B cell (primary cell): ENCODE measurements around the gene CCDC81.

Experiments used
- EZH2 ChIP-seq: IDR thresholded peaks from 2 replicates; pipeline ENCODE4 v1.6.1; 2012; ENCODE audit warnings: borderline replicate concordance, low read depth, mild to moderate bottlenecking, moderate library complexity, low read length; ENCODE audit not compliant: insufficient read depth, poor library complexity, severe bottlenecking
- TF ChIP-seq, protein P1 (sequence below): fragments of 200-600 bp; IDR thresholded peaks from one replicate; pipeline ENCODE4 v1.8.0; 2022; ENCODE audit warnings: antibody characterized with exemption, mild to moderate bottlenecking

DNA sequence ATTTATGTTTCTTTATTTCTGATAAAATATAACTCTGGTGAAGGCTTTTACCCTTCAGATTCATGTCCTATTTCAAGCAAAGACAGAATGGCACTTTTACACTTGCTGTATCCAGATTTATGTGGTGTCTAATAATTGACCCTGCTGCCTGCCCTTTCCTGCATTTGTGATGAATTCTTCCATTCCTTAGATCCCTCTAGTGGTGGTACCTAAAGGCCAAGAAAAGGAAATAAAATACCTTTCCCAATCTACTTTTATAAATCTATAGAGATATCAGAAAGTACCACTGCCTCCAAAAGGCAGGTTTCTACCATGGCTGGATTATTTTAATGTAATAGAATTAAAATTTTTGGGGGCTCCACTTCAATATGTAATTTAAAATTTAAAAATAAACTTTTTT, 34.2 kb downstream of the CCDC81 start:
- TF ChIP-seq EZH2, result no peak
- TF ChIP-seq, protein P1, sequence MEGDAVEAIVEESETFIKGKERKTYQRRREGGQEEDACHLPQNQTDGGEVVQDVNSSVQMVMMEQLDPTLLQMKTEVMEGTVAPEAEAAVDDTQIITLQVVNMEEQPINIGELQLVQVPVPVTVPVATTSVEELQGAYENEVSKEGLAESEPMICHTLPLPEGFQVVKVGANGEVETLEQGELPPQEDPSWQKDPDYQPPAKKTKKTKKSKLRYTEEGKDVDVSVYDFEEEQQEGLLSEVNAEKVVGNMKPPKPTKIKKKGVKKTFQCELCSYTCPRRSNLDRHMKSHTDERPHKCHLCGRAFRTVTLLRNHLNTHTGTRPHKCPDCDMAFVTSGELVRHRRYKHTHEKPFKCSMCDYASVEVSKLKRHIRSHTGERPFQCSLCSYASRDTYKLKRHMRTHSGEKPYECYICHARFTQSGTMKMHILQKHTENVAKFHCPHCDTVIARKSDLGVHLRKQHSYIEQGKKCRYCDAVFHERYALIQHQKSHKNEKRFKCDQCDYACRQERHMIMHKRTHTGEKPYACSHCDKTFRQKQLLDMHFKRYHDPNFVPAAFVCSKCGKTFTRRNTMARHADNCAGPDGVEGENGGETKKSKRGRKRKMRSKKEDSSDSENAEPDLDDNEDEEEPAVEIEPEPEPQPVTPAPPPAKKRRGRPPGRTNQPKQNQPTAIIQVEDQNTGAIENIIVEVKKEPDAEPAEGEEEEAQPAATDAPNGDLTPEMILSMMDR, result no peak
